GM18870 (cell line): ENCODE data around the gene ABLIM1.

Source experiments
- ATAC-seq: cut with Tn5 transposase; IDR thresholded peaks from one replicate; pipeline ENCODE4 v1.9.1; 2021; ENCODE audit warnings: moderate library complexity; ENCODE audit not compliant: unreplicated experiment

Gene ABLIM1

GRCh38 chr10:114427124-114427852 lies 230.8 kb downstream of the ABLIM1 start:
- ATAC-seq, result no peak

- ATAC-seq, result no peak
These were observed 231.6 kb downstream of the ABLIM1 start for GRCh38 chr10:114426476-114426875.

- no peak for ATAC-seq
These were observed 237.1 kb downstream of the ABLIM1 start for GRCh38 chr10:114420811-114421485.

GRCh38 chr10:114418109-114418508 lies 240.0 kb downstream of the ABLIM1 start:
- no peak for ATAC-seq

- ATAC-seq, result no peak
These were observed 244.9 kb downstream of the ABLIM1 start for GRCh38 chr10:114412907-114413797.

- no peak for ATAC-seq
These were observed 249.1 kb downstream of the ABLIM1 start for GRCh38 chr10:114408968-114409444.

GRCh38 chr10:114408112-114408967 lies 249.7 kb downstream of the ABLIM1 start:
- ATAC-seq, result no peak

GRCh38 chr10:114406455-114406854 lies 251.6 kb downstream of the ABLIM1 start:
- no peak for ATAC-seq

- ATAC-seq, result no peak
These were observed 253.1 kb downstream of the ABLIM1 start for GRCh38 chr10:114405011-114405350.

- no peak for ATAC-seq
These were observed 253.7 kb downstream of the ABLIM1 start, which contains the start of gene AFAP1L2 for GRCh38 chr10:114404171-114405010. Gene AFAP1L2, minus strand, starts transcription at chr10:114404502. Its CDS starts 47 bp downstream, at chr10:114404455.

- no peak for ATAC-seq
These were observed 254.4 kb downstream of the ABLIM1 start for GRCh38 chr10:114403541-114404161.

GRCh38 chr10:114402871-114403540 lies 255.1 kb downstream of the ABLIM1 start:
- no peak for ATAC-seq

GRCh38 chr10:114402233-114402632 lies 255.8 kb downstream of the ABLIM1 start:
- no peak for ATAC-seq

GRCh38 chr10:114401195-114401791 lies 256.8 kb downstream of the ABLIM1 start:
- ATAC-seq, result no peak

- ATAC-seq, result no peak
These were observed 258.0 kb downstream of the ABLIM1 start for GRCh38 chr10:114400091-114400490.

- no peak for ATAC-seq
These were observed 258.5 kb downstream of the ABLIM1 start for GRCh38 chr10:114399576-114399975.

- no peak for ATAC-seq
These were observed 259.3 kb downstream of the ABLIM1 start for GRCh38 chr10:114398587-114399331.
